H1 (cell line): Measurements from ENCODE around the gene SYNPO. TPM values are rescaled to one million over a fixed set of nuclear protein-coding genes. Genes with fewer than 3 reads are reported as not detected.

ENCODE experiments used
- CTCF ChIA-PET: fragments of 300-600 bp; sonication (Branson Sonifier 250); formaldehyde crosslinking; loops from one replicate; lab custom pipeline; 2021; ENCODE audit not compliant: partially characterized antibody; lab: Charles Lee
- POLR2A ChIA-PET: fragments of 300-600 bp; sonication (Branson Sonifier 250); formaldehyde crosslinking; loops from one replicate; lab custom pipeline; 2021; ENCODE audit warnings: inconsistent platforms; ENCODE audit not compliant: partially characterized antibody; lab: Charles Lee
- DNase-seq, 2 experiments: peaks; one replicate each; pipeline versions ENCODE4 v3.0.0 to v3.0.0-alpha.2; 2010 to 2022; ENCODE audit warnings: low spot score in 2 of 2, low read depth in 1 of 2, mixed read lengths in 1 of 2
- FAIRE-seq: peaks from 2 replicates; lab custom pipeline; 2011; peaks lifted over from hg19 to GRCh38; lab: Jason Lieb, UNC
- H2AFZ ChIP-seq: 2 replicates; pipeline ENCODE4 v1.8.1; 2012; ENCODE audit warnings: low read length, inconsistent platforms
- H2AK5ac ChIP-seq: 2 replicates; pipeline ENCODE4 v1.6.1; 2013; ENCODE audit warnings: low read depth, low read length
- H2BK120ac ChIP-seq: replicated peaks from 2 replicates; pipeline ENCODE3; 2013; ENCODE audit warnings: low read depth, low read length, inconsistent platforms
- H2BK12ac ChIP-seq: 2 replicates; pipeline ENCODE4 v1.6.1; 2013; ENCODE audit warnings: low read depth, low read length
- H2BK15ac ChIP-seq: 2 replicates; pipeline ENCODE4 v1.6.1; 2013; ENCODE audit warnings: low read length
- H2BK20ac ChIP-seq: 2 replicates; pipeline ENCODE4 v1.6.1; 2013; ENCODE audit warnings: low read length
- H2BK5ac ChIP-seq: 2 replicates; pipeline ENCODE4 v1.6.1; 2013; ENCODE audit warnings: low read depth, low read length
- H3K14ac ChIP-seq: 2 replicates; pipeline ENCODE4 v1.6.1; 2013; ENCODE audit warnings: inconsistent platforms; ENCODE audit not compliant: insufficient read length
- H3K18ac ChIP-seq: 2 replicates; pipeline ENCODE4 v1.6.1; 2013; ENCODE audit warnings: low read length; ENCODE audit errors: extremely low read depth
- H3K23ac ChIP-seq: 2 replicates; pipeline ENCODE4 v1.6.1; 2013; ENCODE audit warnings: inconsistent platforms; ENCODE audit not compliant: insufficient read length
- H3K23me2 ChIP-seq: 2 replicates; pipeline ENCODE4 v1.6.1; 2013; ENCODE audit warnings: low read depth, low read length
- H3K27ac ChIP-seq: 2 replicates; pipeline ENCODE4 v1.6.1; 2011; ENCODE audit warnings: low read depth, low read length, inconsistent platforms
- H3K27me3 ChIP-seq, 4 experiments: replicated peaks in 1 of 4; 1 replicate in 1 of 4; 2 replicates in 3 of 4; pipeline versions ENCODE4 v1.6.1 to v1.8.1; 2011 to 2013; ENCODE audit warnings: low read length in 3 of 4, mild to moderate bottlenecking in 3 of 4, inconsistent platforms in 2 of 4, mixed read lengths in 2 of 4, moderate library complexity in 1 of 4; ENCODE audit not compliant: control insufficient read depth in 3 of 4, insufficient read depth in 3 of 4; ENCODE audit errors: extremely low read depth in 1 of 4
- H3K36me3 ChIP-seq, 4 experiments: 2 replicates each; pipeline versions ENCODE4 v1.6.1 to v1.8.1; 2011 to 2013; ENCODE audit warnings: mild to moderate bottlenecking in 4 of 4, low read length in 3 of 4, moderate library complexity in 2 of 4, control low read depth in 1 of 4, inconsistent platforms in 1 of 4; ENCODE audit not compliant: insufficient read depth in 4 of 4, control insufficient read depth in 2 of 4
- H3K4ac ChIP-seq: replicated peaks from 2 replicates; pipeline ENCODE3; 2013; ENCODE audit warnings: low read length, low read depth, mixed read lengths, inconsistent platforms; ENCODE audit not compliant: insufficient read length
- H3K4me1 ChIP-seq, 4 experiments: replicated peaks in 1 of 4; 1 replicate in 1 of 4; 2 replicates in 3 of 4; pipeline versions ENCODE4 v1.6.1 to v1.8.1; 2011 to 2013; ENCODE audit warnings: low read length in 3 of 4, inconsistent platforms in 2 of 4, mixed read lengths in 1 of 4; ENCODE audit not compliant: insufficient read depth in 4 of 4, control insufficient read depth in 3 of 4
- H3K4me2 ChIP-seq, 2 experiments: 2 replicates each; pipeline versions ENCODE4 v1.6.1 to v1.8.1; 2011 to 2013; ENCODE audit warnings: low read depth in 2 of 2, low read length in 2 of 2, control low read depth in 1 of 2, inconsistent platforms in 1 of 2, mild to moderate bottlenecking in 1 of 2; ENCODE audit not compliant: insufficient read depth in 1 of 2
- H3K4me3 ChIP-seq, 4 experiments: fragments of 200-600, 300-600 bp in 1 of 4; sonication (generic), shearing (Covaris generic), sonication (Bioruptor Twin) in 1 of 4; 2 replicates each; pipeline versions ENCODE4 v1.5.1 to v1.8.1; 2011 to 2016; ENCODE audit warnings: low read length in 4 of 4, low read depth in 3 of 4, control low read depth in 2 of 4, inconsistent platforms in 2 of 4, mild to moderate bottlenecking in 2 of 4, mixed read lengths in 1 of 4, moderate library complexity in 1 of 4; ENCODE audit not compliant: insufficient read depth in 2 of 4; ENCODE audit errors: extremely low read depth in 1 of 4
- H3K56ac ChIP-seq: replicated peaks from 2 replicates; pipeline ENCODE3; 2013; ENCODE audit warnings: low read depth, mild to moderate bottlenecking, mixed read lengths, low read length, inconsistent platforms; ENCODE audit not compliant: insufficient read length
- H3K79me1 ChIP-seq: 2 replicates; pipeline ENCODE4 v1.6.1; 2013; ENCODE audit warnings: low read depth, low read length, control low read depth
- H3K79me2 ChIP-seq, 2 experiments: 2 replicates each; pipeline versions ENCODE4 v1.6.1 to v1.8.1; 2012 to 2013; ENCODE audit warnings: low read length in 2 of 2, mild to moderate bottlenecking in 2 of 2, inconsistent platforms in 1 of 2; ENCODE audit not compliant: insufficient read depth in 2 of 2, control insufficient read depth in 1 of 2
- H3K9ac ChIP-seq, 4 experiments: replicated peaks in 1 of 4; 1 replicate in 1 of 4; 2 replicates in 3 of 4; pipeline versions ENCODE4 v1.6.1 to v1.8.1; 2011 to 2013; ENCODE audit warnings: low read depth in 3 of 4, low read length in 3 of 4, control low read depth in 2 of 4, mild to moderate bottlenecking in 2 of 4, moderate library complexity in 2 of 4, inconsistent platforms in 1 of 4; ENCODE audit errors: extremely low read depth in 1 of 4
- H3K9me3 ChIP-seq, 2 experiments: 2 replicates each; pipeline versions ENCODE4 v1.6.1 to v1.8.1; 2012 to 2013; ENCODE audit warnings: mild to moderate bottlenecking in 2 of 2, moderate library complexity in 2 of 2, control low read depth in 1 of 2, inconsistent platforms in 1 of 2, low read depth in 1 of 2, low read length in 1 of 2, mixed read lengths in 1 of 2; ENCODE audit not compliant: insufficient read depth in 2 of 2
- H4K20me1 ChIP-seq, 2 experiments: replicated peaks in 1 of 2; 2 replicates each; pipeline versions ENCODE3 to v1.8.1; 2011 to 2013; ENCODE audit warnings: inconsistent platforms in 2 of 2, low read length in 2 of 2, mild to moderate bottlenecking in 1 of 2; ENCODE audit not compliant: insufficient read depth in 2 of 2, control insufficient read depth in 1 of 2
- H4K5ac ChIP-seq: 2 replicates; pipeline ENCODE4 v1.6.1; 2013; ENCODE audit warnings: low read length, low read depth, mixed read lengths, inconsistent platforms; ENCODE audit not compliant: insufficient read length
- H4K8ac ChIP-seq: 2 replicates; pipeline ENCODE4 v1.8.0; 2013; ENCODE audit warnings: mild to moderate bottlenecking, moderate library complexity, low read length, inconsistent platforms; ENCODE audit not compliant: insufficient read depth; ENCODE audit errors: extremely low read depth
- H4K91ac ChIP-seq: replicated peaks from 2 replicates; pipeline ENCODE3; 2013; ENCODE audit warnings: low read length, mixed read lengths, inconsistent platforms; ENCODE audit not compliant: insufficient read length
- BRCA1 ChIP-seq: IDR thresholded peaks from 2 replicates; pipeline ENCODE4 v1.6.1; 2012; ENCODE audit warnings: low read depth, low read length, improper control_type of control experiment
- CREB1 ChIP-seq: IDR thresholded peaks from 2 replicates; pipeline ENCODE4 v1.6.1; 2012; ENCODE audit warnings: inconsistent platforms
- EP300 ChIP-seq, 2 experiments: IDR thresholded peaks; 1 replicate in 1 of 2; 2 replicates in 1 of 2; pipeline ENCODE4 v1.6.1; 2011 to 2012; ENCODE audit warnings: low read depth in 2 of 2, low read length in 2 of 2, mild to moderate bottlenecking in 2 of 2, borderline replicate concordance in 1 of 2, inconsistent platforms in 1 of 2, moderate library complexity in 1 of 2
- GABPA ChIP-seq: IDR thresholded peaks from 2 replicates; pipeline ENCODE4 v1.6.1; 2011; ENCODE audit warnings: mild to moderate bottlenecking, low read length, moderate library complexity, borderline replicate concordance; ENCODE audit not compliant: insufficient read depth
- HDAC6 ChIP-seq: IDR thresholded peaks from one replicate; pipeline ENCODE4 v1.7.1; 2012; ENCODE audit warnings: low read depth, mild to moderate bottlenecking, inconsistent platforms, low read length, moderate library complexity
- KDM1A ChIP-seq: fragments of 200-600, 300-600 bp; sonication (generic); IDR thresholded peaks from 2 replicates; pipeline ENCODE4 v1.7.1; 2016; ENCODE audit warnings: mild to moderate bottlenecking, low read length, borderline replicate concordance
- KDM4A ChIP-seq: IDR thresholded peaks from one replicate; pipeline ENCODE4 v1.7.1; 2012; ENCODE audit warnings: low read depth, mild to moderate bottlenecking, moderate library complexity, low read length, inconsistent platforms; ENCODE audit not compliant: severe bottlenecking
- PHF8 ChIP-seq: fragments of 200-600 bp; sonication (generic); conservative IDR thresholded peaks from 2 replicates; pipeline ENCODE4 v1.7.1; 2012; ENCODE audit warnings: low read depth, mild to moderate bottlenecking, inconsistent platforms, low read length, moderate library complexity
- POLR2AphosphoS5 ChIP-seq: IDR thresholded peaks from 2 replicates; pipeline ENCODE4 v1.6.1; 2011; ENCODE audit warnings: low read depth, low read length
- RAD21 ChIP-seq, 2 experiments: IDR thresholded peaks in 1 of 2; conservative IDR thresholded peaks in 1 of 2; 2 replicates each; pipeline ENCODE4 v1.6.1; 2011; ENCODE audit warnings: low read depth in 2 of 2, low read length in 2 of 2, improper control_type of control experiment in 1 of 2, inconsistent platforms in 1 of 2, mild to moderate bottlenecking in 1 of 2, moderate library complexity in 1 of 2
- SP4 ChIP-seq: IDR thresholded peaks from 2 replicates; pipeline ENCODE4 v1.6.1; 2012; ENCODE audit warnings: low read length, inconsistent platforms
- TEAD4 ChIP-seq: IDR thresholded peaks from 2 replicates; pipeline ENCODE4 v1.6.1; 2012; ENCODE audit warnings: low read depth, low read length, inconsistent platforms, mixed read lengths
- WGBS, 2 experiments: shearing (Covaris generic) in 1 of 2; methylation state at CpG; one replicate each; pipeline versions ENCODE4 v1.1.6 to v1.1.7; 2013 to 2015; ENCODE audit warnings: low lambda C conversion rate in 2 of 2, mixed read lengths in 2 of 2, inconsistent platforms in 1 of 2, low coverage in 1 of 2, missing lambda C conversion rate in 1 of 2; ENCODE audit not compliant: insufficient replicate concordance in 2 of 2, insufficient coverage in 1 of 2, insufficient read length in 1 of 2; ENCODE audit errors: extremely low coverage in 1 of 2, missing lambda C conversion rate in 1 of 2; 5-methylcytosine and 5-hydroxymethylcytosine counted together
- polyA plus RNA-seq, 7 experiments: library from polyadenylated mRNA; depleted of rRNA in 3 of 7; stranded (reverse) in 5 of 7; unstranded in 2 of 7; fragments of >200 nt in 5 of 7; fragments of 200-250 nt in 2 of 7; gene quantifications; 1 replicate in 5 of 7; 2 replicates in 1 of 7; 4 replicates in 1 of 7; pipeline versions ENCODE4 v1.2.1 to v1.2.3, GENCODE V29; 2011 to 2013; ENCODE audit warnings: missing spikeins in 2 of 7, mixed read lengths in 2 of 7
- total RNA-seq: library from RNA; stranded (reverse); fragmentation: NEBNext Ultra II Directional; extraction: Animal tissue kit (Norgen Biotek cat#: 25700); gene quantifications from 2 replicates; pipeline ENCODE4 v1.2.1, GENCODE V29; 2021
- TF ChIP-seq, protein P1 (sequence below): IDR thresholded peaks from 2 replicates; pipeline ENCODE4 v1.6.1; 2012; ENCODE audit warnings: inconsistent platforms

SYNPO gene
- total and polyA plus RNA-seq, 2 of the 8 experiments (the other 6 are each of a cell fraction or from before 2014, with no cell fraction given) = 2.3 TPM

DNA sequence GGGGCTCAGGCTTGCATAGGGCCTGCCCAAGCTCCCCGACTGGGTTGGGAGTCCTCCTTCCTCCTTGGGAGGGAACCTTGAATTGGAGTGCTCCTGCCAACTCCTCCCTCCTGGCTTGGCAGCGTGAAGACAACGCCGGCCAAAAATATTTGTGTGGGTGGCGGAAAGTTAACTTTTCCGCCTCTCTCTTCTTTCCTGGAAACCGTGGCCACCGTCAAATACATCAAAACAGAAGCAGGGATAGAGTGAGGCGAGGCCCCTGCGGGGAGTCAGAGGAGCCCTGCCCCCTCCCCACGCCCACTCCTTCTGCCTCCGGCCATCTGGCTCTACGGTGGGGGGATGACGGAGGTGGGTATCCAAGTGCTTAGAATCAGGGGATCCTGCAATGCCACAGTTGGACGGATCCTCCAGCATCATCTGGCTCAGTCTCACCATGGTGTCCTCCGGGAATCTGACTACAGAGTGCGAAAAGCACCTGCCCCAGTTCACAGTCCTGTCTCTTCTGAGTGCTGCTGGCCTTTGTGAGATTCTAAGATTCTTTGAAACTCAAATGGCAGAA is 25.2 kb upstream of the SYNPO start:
- FAIRE-seq (no peak), DNase-seq (no peak)
- H3K4me1 ChIP-seq = peaks cover 0 to 16% (median 9%) of the 10 kb centered on the region in 4 experiments; a peak in 4 of 7 replicates
- no peaks in the 10 kb centered on the region for H3K79me1 ChIP-seq
- H3K4me3 ChIP-seq = no peak overlapping the region
- no peak overlapping the region for H3K27ac ChIP-seq
- no peak overlapping the region for H3K14ac ChIP-seq
- H2AFZ ChIP-seq = no peak overlapping the region
- H3K18ac ChIP-seq = no peak overlapping the region
- no peak overlapping the region for H3K56ac ChIP-seq
- H2BK15ac ChIP-seq = no peak overlapping the region
- H2BK12ac ChIP-seq = no peak overlapping the region
- ChIA-PET CTCF (interaction anchor here (0.7 to 8.6 kb wide), 28 partner anchors 8 to 186 kb away, joined by 3 to 72 read pairs (median 6); partner anchors contain the start of genes RBM22 and SYNPO), POLR2A (interaction anchor here (0.7 to 0.9 kb wide), 2 partner anchors 27 to 34 kb away, joined by 3 to 4 read pairs; no protein-coding TSS in a partner anchor)
- H3K36me3 ChIP-seq = no peaks in the 10 kb centered on the region
- 79% methylated on average over 17 of the region's 17 CpGs; no CpG with 5 or more reads in 1 of the 2 experiments for WGBS, 2 experiments
- H2BK120ac ChIP-seq = no peak overlapping the region
- H4K8ac ChIP-seq = no peak overlapping the region
- H4K20me1 ChIP-seq = no peaks in the 10 kb centered on the region
- H4K91ac ChIP-seq = no peak overlapping the region
- no peak overlapping the region for H4K5ac ChIP-seq
- H3K23ac ChIP-seq = no peak overlapping the region
- no peak overlapping the region for H2AK5ac ChIP-seq
- H3K79me2 ChIP-seq = no peaks in the 10 kb centered on the region
- no peak overlapping the region for H2BK20ac ChIP-seq
- H3K9ac ChIP-seq = no peak overlapping the region
- H2BK5ac ChIP-seq = no peak overlapping the region
- no peak overlapping the region for H3K4ac ChIP-seq
- H3K23me2 ChIP-seq = no peaks in the 10 kb centered on the region; the same call in 1 of the 2 replicates
- H3K9me3 ChIP-seq = no peaks in the 10 kb centered on the region
- no peaks in the 10 kb centered on the region; a peak in 2 of 7 replicates for H3K27me3 ChIP-seq
- no peak overlapping the region for H3K4me2 ChIP-seq
- TF ChIP-seq SP4 (no peak), TEAD4 (no peak), KDM4A (no peak), GABPA (no peak), POLR2AphosphoS5 (no peak), CREB1 (no peak), KDM1A (no peak), BRCA1 (no peak), PHF8 (no peak), EP300 (IDR thresholded peaks at IDR 0.05; ENCODE audit: borderline replicate concordance in 1 of 2, low read depth in 2 of 2, low read length in 2 of 2) (no peak), RAD21 (IDR thresholded peaks at IDR 0.05 in 1 of 2, conservative IDR thresholded peaks at IDR 0.05 in 1 of 2; ENCODE audit: low read depth in 2 of 2, low read length in 2 of 2) (no peak), HDAC6 (no peak)
- TF ChIP-seq, protein P1, sequence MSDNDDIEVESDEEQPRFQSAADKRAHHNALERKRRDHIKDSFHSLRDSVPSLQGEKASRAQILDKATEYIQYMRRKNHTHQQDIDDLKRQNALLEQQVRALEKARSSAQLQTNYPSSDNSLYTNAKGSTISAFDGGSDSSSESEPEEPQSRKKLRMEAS = no peak
